Breast epithelium (tissue), 4 donors: ENCODE data around the gene VSTM2L. TPM values are rescaled to one million over a fixed set of nuclear protein-coding genes. Genes with fewer than 3 reads are reported as not detected.

Experiments used
- DNase-seq, 2 donors: peaks; one replicate each; pipeline ENCODE4 v3.0.0-alpha.2; 2019; ENCODE audit warnings: low spot score in 2 of 2
- H3K27ac ChIP-seq, 2 donors: fragments of 200-600 bp; sonication (generic) in 1 of 2; one replicate each; pipeline ENCODE4 v1.5.1; 2016 to 2019; ENCODE audit warnings: mild to moderate bottlenecking in 1 of 2
- H3K27me3 ChIP-seq, 2 donors: fragments of 200-600 bp; sonication (generic) in 1 of 2; one replicate each; pipeline versions ENCODE4 v1.5.1 to v1.6.0; 2017 to 2019; ENCODE audit warnings: control low read depth in 1 of 2, mild to moderate bottlenecking in 1 of 2
- H3K36me3 ChIP-seq: fragments of 200-600 bp; one replicate; pipeline ENCODE4 v1.5.1; 2019
- H3K4me1 ChIP-seq, 2 donors: fragments of 200-600 bp; sonication (generic); one replicate each; pipeline ENCODE4 v1.5.1; 2016 to 2019; ENCODE audit warnings: control low read depth in 1 of 2
- H3K4me3 ChIP-seq, 3 donors: fragments of 200-600 bp; sonication (generic); 1 replicate in 2 of 3; 2 replicates in 1 of 3; pipeline ENCODE4 v1.5.1; 2016 to 2019; ENCODE audit warnings: mild to moderate bottlenecking in 3 of 3, moderate library complexity in 2 of 3
- H3K9me3 ChIP-seq, 2 donors: fragments of 200-600 bp; sonication (generic) in 1 of 2; one replicate each; pipeline ENCODE4 v1.5.1; 2016 to 2019; ENCODE audit warnings: control low read depth in 1 of 2
- POLR2A ChIP-seq: fragments of 450-650 bp; IDR thresholded peaks from one replicate; pipeline ENCODE4 v1.6.1; 2016; ENCODE audit warnings: antibody characterized with exemption, mild to moderate bottlenecking, moderate library complexity
- POLR2AphosphoS5 ChIP-seq, 3 donors: sonication (generic); formaldehyde crosslinking; IDR thresholded peaks; one replicate each; pipeline ENCODE4 v1.6.1; 2017; ENCODE audit warnings: antibody characterized with exemption in 3 of 3
- intact Hi-C: fragments of 100-400 bp; cut with DNase I; formaldehyde crosslinking; loops from one replicate; pipeline ENCODE4 v1.15.1; 2023; ENCODE audit warnings: low total_unique reads
- total RNA-seq, 3 donors: library from RNA; depleted of rRNA; stranded (reverse); fragments of >200 nt; gene quantifications; one replicate each; pipeline ENCODE4 v1.1.0, GENCODE V29; 2016
- TF ChIP-seq, protein P1 (sequence below), 3 donors: fragments of 450-650 bp; IDR thresholded peaks; one replicate each; pipeline ENCODE4 v1.5.1; 2016 to 2017; ENCODE audit warnings: antibody characterized with exemption in 3 of 3, mild to moderate bottlenecking in 3 of 3, moderate library complexity in 3 of 3

The VSTM2L gene
- total RNA-seq, 3 donors from 2014 or later, result 0.33 to 0.48 (median 0.44) TPM

DNA sequence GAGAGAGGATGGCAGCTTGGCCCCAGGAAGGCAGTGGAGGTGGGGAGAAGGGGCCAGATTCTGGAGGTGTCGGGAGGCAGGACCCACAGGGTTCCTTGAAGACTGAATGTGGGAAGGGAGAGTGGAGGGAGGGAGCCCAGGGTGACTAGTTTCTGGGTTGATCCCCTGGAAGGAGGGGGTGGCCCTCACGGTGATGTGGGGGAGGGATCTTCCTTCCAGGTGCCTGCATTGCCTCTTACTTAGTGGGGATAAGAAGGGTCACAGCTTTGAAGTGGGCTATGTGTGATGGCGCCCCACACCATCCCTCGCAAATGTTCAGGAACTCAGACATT lies 26.7 kb downstream of the VSTM2L start:
- Histone ChIP-seq H3K4me1 (no peaks in the 10 kb centered on the region), H3K4me3 (no peak overlapping the region), H3K9me3 (no peaks in the 10 kb centered on the region), H3K36me3 (no peaks in the 10 kb centered on the region), H3K27ac (no peak overlapping the region), H3K27me3 (peaks cover 0 to 2% of the 10 kb centered on the region in 2 donors)
- intact Hi-C loops, result no loop called here
- no peak for DNase-seq
- no peak for TF ChIP-seq POLR2AphosphoS5 (IDR thresholded peaks at IDR 0.05)
- no peak for TF ChIP-seq POLR2A
- TF ChIP-seq, protein P1, sequence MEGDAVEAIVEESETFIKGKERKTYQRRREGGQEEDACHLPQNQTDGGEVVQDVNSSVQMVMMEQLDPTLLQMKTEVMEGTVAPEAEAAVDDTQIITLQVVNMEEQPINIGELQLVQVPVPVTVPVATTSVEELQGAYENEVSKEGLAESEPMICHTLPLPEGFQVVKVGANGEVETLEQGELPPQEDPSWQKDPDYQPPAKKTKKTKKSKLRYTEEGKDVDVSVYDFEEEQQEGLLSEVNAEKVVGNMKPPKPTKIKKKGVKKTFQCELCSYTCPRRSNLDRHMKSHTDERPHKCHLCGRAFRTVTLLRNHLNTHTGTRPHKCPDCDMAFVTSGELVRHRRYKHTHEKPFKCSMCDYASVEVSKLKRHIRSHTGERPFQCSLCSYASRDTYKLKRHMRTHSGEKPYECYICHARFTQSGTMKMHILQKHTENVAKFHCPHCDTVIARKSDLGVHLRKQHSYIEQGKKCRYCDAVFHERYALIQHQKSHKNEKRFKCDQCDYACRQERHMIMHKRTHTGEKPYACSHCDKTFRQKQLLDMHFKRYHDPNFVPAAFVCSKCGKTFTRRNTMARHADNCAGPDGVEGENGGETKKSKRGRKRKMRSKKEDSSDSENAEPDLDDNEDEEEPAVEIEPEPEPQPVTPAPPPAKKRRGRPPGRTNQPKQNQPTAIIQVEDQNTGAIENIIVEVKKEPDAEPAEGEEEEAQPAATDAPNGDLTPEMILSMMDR (IDR thresholded peaks at IDR 0.05), result no peak

DNA sequence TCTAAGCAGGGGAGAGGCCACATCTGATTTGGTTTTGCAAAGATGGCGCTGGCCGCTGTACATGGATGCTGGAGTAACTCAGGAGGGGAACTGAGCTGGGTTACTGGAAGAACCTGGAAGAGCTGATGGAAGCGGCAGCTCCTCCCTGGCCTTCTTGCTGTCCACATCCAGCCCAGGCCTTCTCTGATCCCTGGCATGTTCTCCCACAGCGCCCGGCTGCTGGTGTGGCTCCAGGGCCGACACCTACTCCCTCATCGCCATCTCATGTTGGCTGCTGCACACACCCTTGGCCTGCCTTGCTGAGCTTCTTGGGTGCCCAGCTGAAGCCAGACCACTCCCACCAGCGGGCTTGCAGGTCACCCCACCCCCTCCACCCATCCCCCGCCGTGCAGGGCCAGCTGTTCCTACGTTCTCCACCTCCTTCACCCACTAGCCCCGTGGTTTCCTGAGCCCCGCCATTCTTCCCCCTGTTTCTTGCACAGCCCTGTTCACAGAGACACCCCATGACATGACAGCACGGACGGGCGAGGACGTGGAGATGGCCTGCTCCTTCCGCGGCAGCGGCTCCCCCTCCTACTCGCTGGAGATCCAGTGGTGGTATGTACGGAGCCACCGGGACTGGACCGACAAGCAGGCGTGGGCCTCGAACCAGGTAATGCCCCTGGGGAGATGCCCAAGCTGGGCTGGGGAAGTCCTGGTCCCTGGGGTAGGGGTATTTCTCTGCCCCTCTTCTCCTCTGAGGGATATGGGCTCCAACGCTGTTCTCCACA lies 28.4 kb downstream of the VSTM2L start:
- H3K9me3 ChIP-seq, result no peaks in the 10 kb centered on the region
- H3K27ac ChIP-seq, result no peak overlapping the region
- H3K4me1 ChIP-seq, result no peaks in the 10 kb centered on the region
- no peaks in the 10 kb centered on the region for H3K36me3 ChIP-seq
- peaks cover 0 to 2% of the 10 kb centered on the region in 2 donors for H3K27me3 ChIP-seq
- no peak overlapping the region for H3K4me3 ChIP-seq
- intact Hi-C loops, result no loop called here
- TF ChIP-seq, protein P1 (IDR thresholded peaks at IDR 0.05), result no peak
- DNase-seq, result no peak

DNA sequence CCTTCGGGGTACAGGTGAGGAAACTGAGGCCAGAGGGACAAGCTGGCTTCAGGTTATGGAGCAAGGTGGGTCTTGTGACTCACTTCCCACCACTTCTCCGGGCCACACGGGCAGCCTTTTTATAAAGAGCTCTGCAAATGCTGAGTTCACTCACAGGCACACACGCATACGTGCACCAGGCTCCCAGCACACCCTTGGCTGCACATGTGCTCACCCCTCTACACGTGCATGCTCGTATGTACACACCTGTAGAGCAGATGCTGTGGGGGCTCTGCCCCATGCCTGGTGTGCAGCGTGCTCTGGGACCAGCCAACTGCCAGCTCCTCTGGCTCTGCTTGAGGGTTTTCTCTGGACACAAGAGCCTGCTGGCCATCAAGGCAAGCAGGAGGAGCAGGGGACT lies 29.1 kb downstream of the VSTM2L start:
- H3K9me3 ChIP-seq, result no peaks in the 10 kb centered on the region
- no peak overlapping the region for H3K27ac ChIP-seq
- no peaks in the 10 kb centered on the region for H3K4me1 ChIP-seq
- no peak overlapping the region for H3K4me3 ChIP-seq
- peaks cover 0 to 2% of the 10 kb centered on the region in 2 donors for H3K27me3 ChIP-seq
- no peaks in the 10 kb centered on the region for H3K36me3 ChIP-seq
- TF ChIP-seq, protein P1 (IDR thresholded peaks at IDR 0.05), result no peak
- TF ChIP-seq POLR2AphosphoS5 (IDR thresholded peaks at IDR 0.05) (no peak), POLR2A (no peak)
- intact Hi-C loops, result no loop called here
- no peak for DNase-seq

DNA sequence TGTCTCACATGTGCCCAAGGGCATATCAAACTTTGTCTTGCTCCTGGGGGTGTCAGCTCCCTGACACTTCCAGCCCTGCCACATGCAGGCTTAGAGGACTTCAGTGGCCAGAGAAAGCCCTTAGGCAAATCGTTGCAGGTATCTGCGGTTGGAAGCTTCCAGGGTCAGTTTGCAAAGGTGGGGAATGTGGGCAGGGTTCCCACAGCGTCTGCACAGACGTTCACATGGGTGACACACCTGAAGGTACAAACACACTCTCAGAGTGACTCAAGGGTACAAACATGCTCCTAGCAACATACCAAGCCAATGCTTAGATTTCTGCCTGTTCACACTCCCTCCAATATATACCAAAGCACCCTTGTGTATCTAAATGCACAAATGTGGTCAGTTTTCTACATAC lies 30.0 kb downstream of the VSTM2L start:
- Histone ChIP-seq H3K4me3 (no peak overlapping the region), H3K36me3 (no peaks in the 10 kb centered on the region), H3K9me3 (no peaks in the 10 kb centered on the region), H3K4me1 (no peaks in the 10 kb centered on the region), H3K27ac (no peak overlapping the region), H3K27me3 (peaks cover 0 to 2% of the 10 kb centered on the region in 2 donors)
- TF ChIP-seq POLR2AphosphoS5 (IDR thresholded peaks at IDR 0.05) (no peak), POLR2A (no peak)
- TF ChIP-seq, protein P1 (IDR thresholded peaks at IDR 0.05), result no peak
- DNase-seq, result no peak
- intact Hi-C loops, result no loop called here

DNA sequence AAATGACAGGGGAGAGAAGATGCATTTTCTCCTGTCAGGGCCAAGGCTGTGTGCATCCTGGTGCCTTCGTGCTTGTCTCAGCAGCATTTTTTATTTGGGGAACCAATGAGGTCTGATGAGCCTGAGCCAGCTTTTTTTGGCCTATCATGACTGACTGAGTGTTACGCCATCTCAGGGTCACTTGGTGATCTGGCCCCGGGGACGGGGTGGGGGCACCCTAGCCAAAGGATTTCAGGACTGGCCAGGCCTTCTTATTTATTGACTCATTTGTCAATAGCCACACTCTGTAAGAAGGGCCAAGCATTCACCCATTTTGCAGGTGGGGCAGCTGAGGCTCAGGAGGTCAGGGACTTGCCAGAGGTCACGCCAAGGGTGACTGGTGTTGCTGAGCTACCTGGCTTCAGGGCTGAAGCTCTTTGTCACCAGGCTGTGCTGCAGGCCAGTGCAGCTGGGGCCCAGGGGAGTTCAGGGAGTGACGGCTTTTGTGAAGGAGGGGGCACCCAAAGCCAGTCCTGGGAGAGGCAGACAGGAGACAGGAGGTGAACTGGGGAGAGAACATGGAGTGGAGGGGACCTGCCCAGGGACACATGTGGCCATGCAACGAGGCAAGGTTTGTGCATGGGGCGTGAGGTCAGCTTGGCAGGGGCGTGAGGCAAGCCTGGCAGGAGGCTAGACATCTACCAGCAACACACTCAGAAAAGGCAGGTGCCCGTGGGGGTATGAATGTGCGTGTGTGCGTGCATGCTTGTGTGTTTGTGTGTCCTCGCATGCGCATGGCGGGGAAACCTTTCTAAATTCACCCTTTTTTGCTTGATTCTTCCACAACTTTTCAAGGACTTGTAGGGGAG lies 31.1 kb downstream of the VSTM2L start:
- peaks cover 0 to 2% of the 10 kb centered on the region in 2 donors for H3K27me3 ChIP-seq

More for the DNA sequence above, 31.1 kb downstream of the VSTM2L start:
- DNase-seq, result no peak
- Histone ChIP-seq H3K36me3 (no peaks in the 10 kb centered on the region), H3K4me1 (no peaks in the 10 kb centered on the region), H3K27ac (no peak overlapping the region), H3K9me3 (no peaks in the 10 kb centered on the region), H3K4me3 (no peak overlapping the region)
- intact Hi-C loops, result no loop called here
- TF ChIP-seq POLR2A, result no peak
- TF ChIP-seq POLR2AphosphoS5 (IDR thresholded peaks at IDR 0.05), result no peak
- TF ChIP-seq, protein P1 (IDR thresholded peaks at IDR 0.05), result no peak
